CD14-positive monocyte (primary cell): ENCODE measurements around the gene IGF1R. TPM values are rescaled to one million over a fixed set of nuclear protein-coding genes. Genes with fewer than 3 reads are reported as not detected.

Source experiments
- DNase-seq, 3 donors: peaks; one replicate each; pipeline ENCODE4 v3.0.0-alpha.2; 2011 to 2022
- H2AFZ ChIP-seq: 2 replicates; pipeline ENCODE4 v1.6.0; 2012; ENCODE audit warnings: mild to moderate bottlenecking, low read depth, low read length, inconsistent platforms; ENCODE audit not compliant: insufficient read depth, poor library complexity, severe bottlenecking
- H3K27ac ChIP-seq, 2 donors: 1 replicate in 1 of 2; 2 replicates in 1 of 2; pipeline ENCODE4 v1.5.1; 2012 to 2013; ENCODE audit warnings: low read length in 2 of 2, control low read depth in 1 of 2, inconsistent platforms in 1 of 2, low read depth in 1 of 2, mild to moderate bottlenecking in 1 of 2
- H3K27me3 ChIP-seq, 2 donors: one replicate each; pipeline versions ENCODE4 v1.6.0 to v1.6.1; 2011 to 2013; ENCODE audit warnings: low read length in 2 of 2; ENCODE audit not compliant: control insufficient read depth in 2 of 2, insufficient read depth in 2 of 2
- H3K36me3 ChIP-seq, 2 donors: replicated peaks in 1 of 2; 1 replicate in 1 of 2; 2 replicates in 1 of 2; pipeline versions ENCODE4 v1.5.1 to v1.6.1; 2012 to 2013; ENCODE audit warnings: low read length in 2 of 2, control low read depth in 1 of 2, inconsistent platforms in 1 of 2, mild to moderate bottlenecking in 1 of 2; ENCODE audit not compliant: insufficient read depth in 2 of 2, control insufficient read depth in 1 of 2
- H3K4me1 ChIP-seq, 2 donors: 1 replicate in 1 of 2; 2 replicates in 1 of 2; pipeline versions ENCODE4 v1.5.1 to v1.6.1; 2012 to 2013; ENCODE audit warnings: low read length in 2 of 2, control low read depth in 1 of 2, inconsistent platforms in 1 of 2, mild to moderate bottlenecking in 1 of 2, moderate library complexity in 1 of 2; ENCODE audit not compliant: insufficient read depth in 2 of 2, control insufficient read depth in 1 of 2
- H3K4me2 ChIP-seq: replicated peaks from 2 replicates; pipeline ENCODE3; 2012; ENCODE audit warnings: low read length, moderate library complexity, mild to moderate bottlenecking; ENCODE audit not compliant: poor library complexity, severe bottlenecking; ENCODE audit errors: extremely low read depth
- H3K4me3 ChIP-seq, 3 experiments: fragments of 200-600 bp in 1 of 3; sonication (generic) in 1 of 3; replicated peaks in 1 of 3; 1 replicate in 2 of 3; 2 replicates in 1 of 3; pipeline ENCODE4 v1.5.1; 2011 to 2013; ENCODE audit warnings: low read length in 3 of 3, mild to moderate bottlenecking in 3 of 3, control low read depth in 2 of 3, low read depth in 2 of 3, inconsistent platforms in 1 of 3, moderate library complexity in 1 of 3
- H3K79me2 ChIP-seq: 2 replicates; pipeline ENCODE4 v1.6.0; 2012; ENCODE audit warnings: mild to moderate bottlenecking, control low read depth, inconsistent platforms, low read length, moderate library complexity; ENCODE audit not compliant: insufficient read depth
- H3K9ac ChIP-seq: 2 replicates; pipeline ENCODE4 v1.6.0; 2017; ENCODE audit warnings: low read length, mild to moderate bottlenecking; ENCODE audit not compliant: insufficient read depth, poor library complexity, severe bottlenecking
- H3K9me3 ChIP-seq, 2 donors: replicated peaks in 1 of 2; 1 replicate in 1 of 2; 2 replicates in 1 of 2; pipeline versions ENCODE4 v1.5.1 to v1.6.1; 2012 to 2013; ENCODE audit warnings: low read length in 2 of 2, control low read depth in 1 of 2; ENCODE audit not compliant: control insufficient read depth in 1 of 2, insufficient read depth in 1 of 2
- H4K20me1 ChIP-seq: 2 replicates; pipeline ENCODE4 v1.6.0; 2012; ENCODE audit warnings: mild to moderate bottlenecking, low read length, control low read depth, moderate library complexity; ENCODE audit not compliant: insufficient read depth
- H3K27ac Mint-ChIP-seq, 7 donors: one replicate each; pipeline ENCODE4 v1.8.0; 2020; ENCODE audit warnings: mild to moderate bottlenecking in 7 of 7, mixed read lengths in 7 of 7, moderate library complexity in 6 of 7, inconsistent platforms in 2 of 7
- H3K27me3 Mint-ChIP-seq, 3 donors: one replicate each; pipeline ENCODE4 v1.8.0; 2021 to 2022; ENCODE audit warnings: low read depth in 3 of 3, mild to moderate bottlenecking in 3 of 3, mixed read lengths in 3 of 3, moderate library complexity in 3 of 3, inconsistent platforms in 1 of 3
- H3K36me3 Mint-ChIP-seq, 2 donors: one replicate each; pipeline ENCODE4 v1.8.0; 2020; ENCODE audit warnings: mixed read lengths in 2 of 2, inconsistent platforms in 1 of 2, mild to moderate bottlenecking in 1 of 2
- H3K4me1 Mint-ChIP-seq: one replicate; pipeline ENCODE4 v1.8.0; 2020; ENCODE audit warnings: mild to moderate bottlenecking, mixed read lengths
- H3K4me3 Mint-ChIP-seq, 2 donors: one replicate each; pipeline ENCODE4 v1.8.0; 2020; ENCODE audit warnings: mild to moderate bottlenecking in 2 of 2, mixed read lengths in 2 of 2, moderate library complexity in 1 of 2
- H3K9me3 Mint-ChIP-seq, 7 donors: one replicate each; pipeline ENCODE4 v1.8.0; 2020 to 2022; ENCODE audit warnings: mixed read lengths in 7 of 7, mild to moderate bottlenecking in 6 of 7, moderate library complexity in 6 of 7, inconsistent platforms in 2 of 7
- WGBS: methylation state at CpG from one replicate; pipeline ENCODE4 v1.1.5; 2013; ENCODE audit warnings: missing lambda C conversion rate; ENCODE audit not compliant: insufficient coverage; 5-methylcytosine and 5-hydroxymethylcytosine counted together
- intact Hi-C, 2 donors: fragments of 100-400 bp; cut with micrococcal nuclease; formaldehyde crosslinking; loops; one replicate each; pipeline versions ENCODE4 v1.15.0 to v1.15.1; 2023
- polyA plus RNA-seq, 3 donors: library from polyadenylated mRNA; depleted of rRNA in 1 of 3; unstranded in 2 of 3; stranded (reverse) in 1 of 3; fragments of 300-500 nt in 2 of 3; fragments of >200 nt in 1 of 3; fragmentation: Illumina TruSeq in 2 of 3; gene quantifications; 1 replicate in 2 of 3; 2 replicates in 1 of 3; pipeline ENCODE4 v1.2.3, GENCODE V29; 2012 to 2021
- TF ChIP-seq, protein P1 (sequence below): fragments of 200-600 bp; IDR thresholded peaks from one replicate; pipeline ENCODE4 v1.8.0; 2022; ENCODE audit warnings: antibody characterized with exemption, mild to moderate bottlenecking

The IGF1R gene
- polyA plus RNA-seq, 3 donors, result 0.35 to 4.9 (median 0.67) TPM

- intact Hi-C loops, result no loop called here
- Histone ChIP-seq H3K4me3 (peak overlapping the region in 1 of 3 experiments; percentile 45), H3K27ac (peak overlapping the region in 1 of 2 donors; percentile 23), H3K4me2 (peak overlapping the region; percentile 63), H3K27me3 (no peaks in the 10 kb centered on the region), H3K9ac (no peak overlapping the region), H3K4me1 (peaks cover 8% of the 10 kb centered on the region in 2 donors), H3K79me2 (no peaks in the 10 kb centered on the region), H4K20me1 (no peaks in the 10 kb centered on the region), H3K9me3 (no peaks in the 10 kb centered on the region), H3K36me3 (no peaks in the 10 kb centered on the region), H2AFZ (peak overlapping the region; percentile 74)
- TF ChIP-seq, protein P1, sequence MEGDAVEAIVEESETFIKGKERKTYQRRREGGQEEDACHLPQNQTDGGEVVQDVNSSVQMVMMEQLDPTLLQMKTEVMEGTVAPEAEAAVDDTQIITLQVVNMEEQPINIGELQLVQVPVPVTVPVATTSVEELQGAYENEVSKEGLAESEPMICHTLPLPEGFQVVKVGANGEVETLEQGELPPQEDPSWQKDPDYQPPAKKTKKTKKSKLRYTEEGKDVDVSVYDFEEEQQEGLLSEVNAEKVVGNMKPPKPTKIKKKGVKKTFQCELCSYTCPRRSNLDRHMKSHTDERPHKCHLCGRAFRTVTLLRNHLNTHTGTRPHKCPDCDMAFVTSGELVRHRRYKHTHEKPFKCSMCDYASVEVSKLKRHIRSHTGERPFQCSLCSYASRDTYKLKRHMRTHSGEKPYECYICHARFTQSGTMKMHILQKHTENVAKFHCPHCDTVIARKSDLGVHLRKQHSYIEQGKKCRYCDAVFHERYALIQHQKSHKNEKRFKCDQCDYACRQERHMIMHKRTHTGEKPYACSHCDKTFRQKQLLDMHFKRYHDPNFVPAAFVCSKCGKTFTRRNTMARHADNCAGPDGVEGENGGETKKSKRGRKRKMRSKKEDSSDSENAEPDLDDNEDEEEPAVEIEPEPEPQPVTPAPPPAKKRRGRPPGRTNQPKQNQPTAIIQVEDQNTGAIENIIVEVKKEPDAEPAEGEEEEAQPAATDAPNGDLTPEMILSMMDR, result no peak
- DNase-seq, result peak; percentile 11 to 21 (median 12)
- peaks cover 2 to 8% (median 7%) of the 10 kb centered on the region in 3 donors for H3K27me3 Mint-ChIP-seq
- H3K36me3 Mint-ChIP-seq, result no peaks in the 10 kb centered on the region
- WGBS, result 68% methylated on average over 4 of the region's 6 CpGs
- peak overlapping the region in 1 of 7 donors; percentile 12 for H3K27ac Mint-ChIP-seq
- peaks cover 0 to 2% (median 0%) of the 10 kb centered on the region in 7 donors for H3K9me3 Mint-ChIP-seq
- no peak overlapping the region for H3K4me3 Mint-ChIP-seq
- peaks cover 11% of the 10 kb centered on the region for H3K4me1 Mint-ChIP-seq
These were observed 35.7 kb upstream of the IGF1R start for GRCh38 chr15:98612490-98613110.

GRCh38 chr15:98614681-98615080 lies 33.7 kb upstream of the IGF1R start:
- Histone ChIP-seq H3K79me2 (no peaks in the 10 kb centered on the region), H3K9ac (no peak overlapping the region), H2AFZ (no peak overlapping the region), H3K36me3 (no peaks in the 10 kb centered on the region), H3K4me2 (no peak overlapping the region), H3K4me3 (no peak overlapping the region), H3K27ac (no peak overlapping the region), H3K4me1 (peaks cover 8% of the 10 kb centered on the region in 2 donors), H3K27me3 (peaks cover 3 to 6% of the 10 kb centered on the region in 2 donors), H3K9me3 (no peaks in the 10 kb centered on the region), H4K20me1 (no peaks in the 10 kb centered on the region)
- no peak for DNase-seq
- peak overlapping the region in 1 of 7 donors; percentile 7 for H3K27ac Mint-ChIP-seq
- no peaks in the 10 kb centered on the region for H3K36me3 Mint-ChIP-seq
- intact Hi-C loops, result no loop called here
- 100% methylated on average over 2 of the region's 6 CpGs for WGBS
- peaks cover 11% of the 10 kb centered on the region for H3K4me1 Mint-ChIP-seq
- H3K4me3 Mint-ChIP-seq, result no peak overlapping the region
- peaks cover 10 to 21% (median 11%) of the 10 kb centered on the region in 3 donors for H3K27me3 Mint-ChIP-seq
- H3K9me3 Mint-ChIP-seq, result peaks cover 0 to 2% (median 0%) of the 10 kb centered on the region in 7 donors
- TF ChIP-seq, protein P1, result no peak
